SW 1271 (cell line): ENCODE measurements around the gene HGS.

ENCODE experiments used
- DNase-seq, 2 experiments: peaks; one replicate each; lab custom pipeline; 2025; lab: John Stamatoyannopoulos, UW

Gene HGS, protein sequence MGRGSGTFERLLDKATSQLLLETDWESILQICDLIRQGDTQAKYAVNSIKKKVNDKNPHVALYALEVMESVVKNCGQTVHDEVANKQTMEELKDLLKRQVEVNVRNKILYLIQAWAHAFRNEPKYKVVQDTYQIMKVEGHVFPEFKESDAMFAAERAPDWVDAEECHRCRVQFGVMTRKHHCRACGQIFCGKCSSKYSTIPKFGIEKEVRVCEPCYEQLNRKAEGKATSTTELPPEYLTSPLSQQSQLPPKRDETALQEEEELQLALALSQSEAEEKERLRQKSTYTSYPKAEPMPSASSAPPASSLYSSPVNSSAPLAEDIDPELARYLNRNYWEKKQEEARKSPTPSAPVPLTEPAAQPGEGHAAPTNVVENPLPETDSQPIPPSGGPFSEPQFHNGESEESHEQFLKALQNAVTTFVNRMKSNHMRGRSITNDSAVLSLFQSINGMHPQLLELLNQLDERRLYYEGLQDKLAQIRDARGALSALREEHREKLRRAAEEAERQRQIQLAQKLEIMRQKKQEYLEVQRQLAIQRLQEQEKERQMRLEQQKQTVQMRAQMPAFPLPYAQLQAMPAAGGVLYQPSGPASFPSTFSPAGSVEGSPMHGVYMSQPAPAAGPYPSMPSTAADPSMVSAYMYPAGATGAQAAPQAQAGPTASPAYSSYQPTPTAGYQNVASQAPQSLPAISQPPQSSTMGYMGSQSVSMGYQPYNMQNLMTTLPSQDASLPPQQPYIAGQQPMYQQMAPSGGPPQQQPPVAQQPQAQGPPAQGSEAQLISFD

GRCh38 chr17:81683584-81684441, at the start of gene HGS, which contains the start of gene ARL16:
HGS (plus strand) TSS chr17:81684011; CDS start chr17:81684067, 56 bp downstream.
ARL16 (minus strand) TSS chr17:81683797; CDS start chr17:81683753, 44 bp downstream.
- DNase-seq = peak; percentile 96 to 97

GRCh38 chr17:81635431-81635830, 48.4 kb upstream of the HGS start:
- no peak for DNase-seq

GRCh38 chr17:81635973-81636504, 47.8 kb upstream of the HGS start:
- DNase-seq = peak; percentile 28 to 39

- DNase-seq = peak; percentile 34 to 69
These were observed 47.1 kb upstream of the HGS start, which contains the start of the genes NPLOC4 and TSPAN10 for GRCh38 chr17:81636505-81637288. NPLOC4 (minus strand) TSS chr17:81637112; CDS start chr17:81636930, 182 bp downstream. TSPAN10 (plus strand) TSS chr17:81637196; CDS start chr17:81642413, 5,217 bp downstream.

DNA sequence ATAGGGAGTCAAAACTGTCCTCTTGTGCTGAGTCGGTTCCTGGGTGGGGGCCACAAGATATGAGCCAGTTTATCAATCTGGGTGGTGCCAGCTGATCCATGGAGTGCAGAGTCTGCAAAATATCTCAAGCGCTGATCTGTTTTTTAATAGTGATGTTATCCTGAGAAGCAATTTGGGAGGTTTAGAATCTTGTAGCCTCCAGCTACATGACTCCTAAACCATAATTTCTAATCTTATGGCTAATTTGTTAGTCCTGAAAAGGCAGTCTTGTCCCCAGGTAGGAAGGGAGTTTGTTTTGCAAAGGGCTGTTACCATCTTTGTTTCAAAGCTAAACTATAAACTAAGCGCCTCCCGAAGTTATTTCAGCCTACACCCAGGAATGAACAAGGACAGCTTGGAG, 45.1 kb upstream of the HGS start:
- no peak for DNase-seq

GRCh38 chr17:81640011-81640410, 43.8 kb upstream of the HGS start:
- DNase-seq = no peak

DNA sequence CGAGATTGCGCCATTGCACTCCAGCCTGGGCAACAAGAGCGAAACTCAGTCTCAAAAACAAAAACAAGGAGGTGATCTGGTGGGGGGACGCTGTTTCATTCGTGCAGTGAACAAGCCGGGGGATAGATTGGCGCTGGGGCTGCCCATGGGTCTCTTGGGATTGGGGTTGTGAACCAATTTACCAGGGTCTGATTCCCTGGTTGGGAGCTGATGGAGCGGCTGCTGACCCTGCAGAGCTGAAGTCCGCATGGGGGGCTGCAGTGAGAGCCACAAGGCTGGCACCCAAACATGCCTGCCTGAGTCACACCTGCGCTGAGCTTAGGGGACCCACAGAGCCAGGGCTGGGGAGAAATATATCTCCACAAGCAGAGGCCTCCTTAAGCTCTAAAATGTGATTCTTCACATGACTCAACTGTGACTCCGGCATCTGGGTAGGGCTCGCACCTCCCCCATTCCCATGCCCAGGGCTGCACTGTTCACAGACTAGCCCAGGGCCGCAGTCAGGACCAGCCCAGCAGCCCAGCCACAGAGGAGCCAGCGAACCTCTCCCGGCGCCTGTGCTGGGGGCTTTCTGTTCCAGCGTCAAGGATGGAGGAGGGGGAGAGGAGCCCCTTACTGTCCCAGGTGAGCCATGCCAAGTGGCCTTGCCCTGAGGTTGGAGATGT, 41.9 kb upstream of the HGS start:
- no peak for DNase-seq

GRCh38 chr17:81644496-81644895, 39.3 kb upstream of the HGS start:
- DNase-seq = no peak

- no peak for DNase-seq
These were observed 38.5 kb upstream of the HGS start for GRCh38 chr17:81644976-81645952.

- DNase-seq = no peak
These were observed 36.8 kb upstream of the HGS start for GRCh38 chr17:81646869-81647600.

- no peak for DNase-seq
These were observed 36.2 kb upstream of the HGS start for GRCh38 chr17:81647640-81648012.

GRCh38 chr17:81648013-81648706, 35.7 kb upstream of the HGS start:
- DNase-seq = no peak

- no peak for DNase-seq
These were observed 35.1 kb upstream of the HGS start for GRCh38 chr17:81648707-81649085.

DNA sequence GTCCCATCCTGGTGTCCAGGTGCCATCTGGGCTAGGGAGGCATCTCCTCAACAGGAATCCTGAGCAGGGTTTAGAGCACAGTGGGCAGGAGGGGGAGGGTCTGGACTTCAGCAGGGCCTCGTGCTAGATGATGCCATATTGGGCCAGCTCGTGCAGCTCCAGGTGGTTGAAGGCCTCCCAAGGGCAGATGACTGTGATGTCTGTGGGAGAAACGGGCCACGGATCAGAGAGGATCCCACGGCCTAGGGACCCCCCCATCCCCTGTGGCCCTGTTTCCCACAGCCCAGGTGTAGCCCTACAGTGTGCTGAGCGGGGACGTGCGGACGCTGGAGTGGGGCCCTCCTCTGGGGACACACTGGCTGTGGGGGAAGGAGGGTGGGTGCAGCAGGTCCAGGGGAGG, 32.9 kb upstream of the HGS start:
- DNase-seq = no peak

DNA sequence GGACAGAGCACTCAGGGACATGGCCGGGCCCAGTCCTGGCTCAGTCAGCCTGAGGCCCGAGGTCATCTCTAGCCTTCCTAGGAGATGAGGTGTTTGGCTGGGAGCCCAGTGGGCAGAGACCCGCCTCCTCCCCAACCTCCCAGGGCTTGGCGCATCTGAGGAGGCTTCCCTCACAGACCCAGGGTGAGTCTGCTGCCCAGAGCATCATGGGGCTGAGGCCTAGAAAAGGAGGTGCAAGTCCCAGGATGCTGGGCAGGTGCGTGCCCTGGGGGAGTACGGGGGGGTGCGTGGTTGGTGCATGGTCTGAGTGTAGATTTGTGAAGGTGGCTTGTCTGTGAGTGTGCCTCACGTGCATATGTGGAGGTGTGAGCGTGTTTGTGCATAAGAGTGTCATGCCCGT, 32.1 kb upstream of the HGS start:
- peak in 1 of 2 experiments; percentile 19 for DNase-seq

DNA sequence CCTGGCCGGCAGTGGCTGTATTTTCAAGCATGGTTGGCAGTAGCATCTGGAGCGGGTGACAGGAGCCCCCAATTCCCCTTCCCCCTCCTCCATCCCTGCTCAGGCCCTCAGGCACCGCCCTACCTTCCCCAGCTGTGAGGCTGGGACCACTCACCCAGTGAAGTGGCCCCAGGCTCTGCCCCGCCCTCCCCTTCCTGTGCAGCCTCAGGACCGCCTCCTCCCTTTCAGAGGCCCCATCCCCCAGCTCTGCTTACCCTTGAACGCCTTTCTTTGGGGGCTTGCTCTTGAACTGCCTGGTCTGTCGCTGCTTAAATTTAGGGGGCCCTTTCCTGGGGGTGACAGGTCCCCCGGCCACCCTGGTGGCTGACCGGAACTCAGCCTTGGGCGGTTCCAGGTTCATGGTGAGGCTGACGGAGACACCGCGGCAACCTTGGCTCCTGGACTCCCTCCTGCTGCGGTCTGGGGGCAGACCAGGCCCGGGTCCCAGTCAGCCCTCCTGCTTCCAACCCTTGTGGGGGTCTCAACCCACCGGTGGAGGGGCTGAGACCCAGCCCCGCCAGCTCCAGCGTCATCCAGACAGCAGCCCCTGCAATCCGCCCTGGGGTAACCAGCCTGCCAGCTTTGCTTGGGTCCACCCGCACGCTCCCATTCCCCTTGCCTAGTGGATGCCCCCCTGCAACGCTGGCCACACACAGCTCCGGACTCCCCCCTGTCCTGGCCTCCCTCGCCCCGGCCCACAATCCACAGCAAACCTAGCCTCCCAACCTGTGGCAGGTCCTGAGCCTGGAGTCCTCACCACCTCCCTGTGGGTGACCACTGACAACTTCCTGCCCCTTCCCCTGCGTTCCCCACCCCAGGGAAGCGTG, 30.7 kb upstream of the HGS start:
- no peak for DNase-seq
